ENCODE measurements around the gene RIPOR3. TPM values are rescaled to one million over a fixed set of nuclear protein-coding genes. Genes with fewer than 3 reads are reported as not detected.

The RIPOR3 gene
- total and polyA plus RNA-seq, 2 experiments from 2014 or later = 3.0 to 4.8 TPM

GRCh38 chr20:50729901-50730764 lies 38.8 kb upstream of the RIPOR3 start:
- H3K9me3 ChIP-seq (ENCODE audit: low read depth) = no peaks in the 10 kb centered on the region
- peaks cover 45% of the 10 kb centered on the region for H3K4me1 ChIP-seq (ENCODE audit: low read depth)
- H3K4me3 ChIP-seq = peak overlapping the region; percentile 47
- H3K27ac ChIP-seq = peak overlapping the region; percentile 87
- peak; percentile 50 to 55 for DNase-seq (ENCODE audit: low read depth in 1 of 2, low spot score in 1 of 2)
- no peak for TF ChIP-seq CTCF (IDR thresholded peaks at IDR 0.05; ENCODE audit: low read depth, low read length)
- H3K36me3 ChIP-seq = no peaks in the 10 kb centered on the region
- H3K27me3 ChIP-seq = no peaks in the 10 kb centered on the region

GRCh38 chr20:50728981-50729874 lies 37.9 kb upstream of the RIPOR3 start:
- peak overlapping the region; percentile 87 for H3K27ac ChIP-seq
- DNase-seq (ENCODE audit: low read depth in 1 of 2, low spot score in 1 of 2) = no peak
- H3K27me3 ChIP-seq = no peaks in the 10 kb centered on the region

GRCh38 chr20:50728486-50728980 lies 37.2 kb upstream of the RIPOR3 start:
- no peak for TF ChIP-seq CTCF (IDR thresholded peaks at IDR 0.05; ENCODE audit: low read depth, low read length)
- Histone ChIP-seq H3K9me3 (ENCODE audit: low read depth) (no peaks in the 10 kb centered on the region), H3K27me3 (no peaks in the 10 kb centered on the region), H3K27ac (peak overlapping the region; percentile 58), H3K36me3 (no peaks in the 10 kb centered on the region), H3K4me1 (ENCODE audit: low read depth) (peaks cover 51% of the 10 kb centered on the region), H3K4me3 (no peak overlapping the region)
- no peak for DNase-seq (ENCODE audit: low read depth in 1 of 2, low spot score in 1 of 2)

More at GRCh38 chr20:50728981-50729874, 37.9 kb upstream of the RIPOR3 start:
- no peak for TF ChIP-seq CTCF (IDR thresholded peaks at IDR 0.05; ENCODE audit: low read depth, low read length)
- Histone ChIP-seq H3K9me3 (ENCODE audit: low read depth) (no peaks in the 10 kb centered on the region), H3K4me1 (ENCODE audit: low read depth) (peaks cover 54% of the 10 kb centered on the region), H3K36me3 (no peaks in the 10 kb centered on the region), H3K4me3 (no peak overlapping the region)

- no peaks in the 10 kb centered on the region for H3K36me3 ChIP-seq
- no peaks in the 10 kb centered on the region for H3K27me3 ChIP-seq
- H3K4me3 ChIP-seq = no peak overlapping the region
- peak overlapping the region; percentile 58 for H3K27ac ChIP-seq
- H3K9me3 ChIP-seq (ENCODE audit: low read depth) = no peaks in the 10 kb centered on the region
- H3K4me1 ChIP-seq (ENCODE audit: low read depth) = peaks cover 45% of the 10 kb centered on the region
- DNase-seq (ENCODE audit: low read depth in 1 of 2, low spot score in 1 of 2) = no peak
- TF ChIP-seq CTCF (IDR thresholded peaks at IDR 0.05; ENCODE audit: low read depth, low read length) = no peak
Observed at GRCh38 chr20:50727792-50728485, 36.6 kb upstream of the RIPOR3 start.

Data from cardiac muscle cell (in vitro differentiated cells and primary cell).